ENCODE results near the gene CBL. TPM values are rescaled to one million over a fixed set of nuclear protein-coding genes. Genes with fewer than 3 reads are reported as not detected.

The CBL gene
- total RNA-seq, 1 donor from 2014 or later = 39.0 TPM

- H3K36me3 ChIP-seq = peaks cover 69% of the 10 kb centered on the region
- intact Hi-C loops (cut with DNase I) = no loop called here
Measured at GRCh38 chr11:119273721-119274120, 67.6 kb downstream of the CBL start.

GRCh38 chr11:119277660-119278059, 71.5 kb downstream of the CBL start:
- Histone ChIP-seq H3K36me3 (peaks cover 80% of the 10 kb centered on the region), H3K27ac (no peak overlapping the region), H3K27me3 (ENCODE audit: low read depth) (no peaks in the 10 kb centered on the region), H3K9me3 (no peaks in the 10 kb centered on the region), H3K4me1 (no peaks in the 10 kb centered on the region), H3K4me3 (no peak overlapping the region)
- intact Hi-C loops (cut with DNase I) = no loop called here
- no peak for ATAC-seq
- TF ChIP-seq CTCF (IDR thresholded peaks at IDR 0.05) = no peak
- no peak for DNase-seq

More at GRCh38 chr11:119273721-119274120, 67.6 kb downstream of the CBL start:
- Histone ChIP-seq H3K4me1 (no peaks in the 10 kb centered on the region), H3K4me3 (no peak overlapping the region), H3K9me3 (no peaks in the 10 kb centered on the region), H3K27me3 (ENCODE audit: low read depth) (no peaks in the 10 kb centered on the region), H3K27ac (no peak overlapping the region)
- ATAC-seq (no peak), DNase-seq (no peak)
- no peak for TF ChIP-seq CTCF (IDR thresholded peaks at IDR 0.05)

- H3K36me3 ChIP-seq = peaks cover 62% of the 10 kb centered on the region
- H3K4me1 ChIP-seq = peaks cover 7% of the 10 kb centered on the region
- DNase-seq = no peak
- ATAC-seq = no peak
- TF ChIP-seq CTCF (IDR thresholded peaks at IDR 0.05) = no peak
- H3K9me3 ChIP-seq = no peaks in the 10 kb centered on the region
- H3K27me3 ChIP-seq (ENCODE audit: low read depth) = no peaks in the 10 kb centered on the region
- H3K4me3 ChIP-seq = no peak overlapping the region
- H3K27ac ChIP-seq = no peak overlapping the region
- intact Hi-C loops (cut with DNase I) = no loop called here
Measured at GRCh38 chr11:119282495-119282894, 76.4 kb downstream of the CBL start.

- DNase-seq (no peak), ATAC-seq (peak; percentile 73 to 76)
- H3K4me1 ChIP-seq = peaks cover 7% of the 10 kb centered on the region
- H3K9me3 ChIP-seq = no peaks in the 10 kb centered on the region
- peak; percentile 44 for TF ChIP-seq CTCF (IDR thresholded peaks at IDR 0.05)
- peaks cover 57% of the 10 kb centered on the region for H3K36me3 ChIP-seq
- intact Hi-C loops (cut with DNase I) = no loop called here
- no peak overlapping the region for H3K4me3 ChIP-seq
- no peaks in the 10 kb centered on the region for H3K27me3 ChIP-seq (ENCODE audit: low read depth)
- no peak overlapping the region for H3K27ac ChIP-seq
Measured at GRCh38 chr11:119284344-119285157, 78.4 kb downstream of the CBL start.

- Histone ChIP-seq H3K36me3 (peaks cover 55% of the 10 kb centered on the region), H3K27ac (no peak overlapping the region), H3K4me3 (no peak overlapping the region), H3K9me3 (no peaks in the 10 kb centered on the region), H3K27me3 (ENCODE audit: low read depth) (no peaks in the 10 kb centered on the region), H3K4me1 (peaks cover 7% of the 10 kb centered on the region)
- DNase-seq (no peak), ATAC-seq (no peak)
- intact Hi-C loops (cut with DNase I) = no loop called here
- no peak for TF ChIP-seq CTCF (IDR thresholded peaks at IDR 0.05)
Measured at GRCh38 chr11:119285431-119285830, 79.3 kb downstream of the CBL start.
